ENCODE results near the gene ZDHHC5.
A peak's percentile ranks its signal among the peaks of the same experiment; 100 is the strongest.
"Not testable (repeated sequence)": the region's sequence is repeated elsewhere in the genome, so short reads cannot be mapped to it uniquely, and the experiment has no call there.

The ZDHHC5 gene

DNA sequence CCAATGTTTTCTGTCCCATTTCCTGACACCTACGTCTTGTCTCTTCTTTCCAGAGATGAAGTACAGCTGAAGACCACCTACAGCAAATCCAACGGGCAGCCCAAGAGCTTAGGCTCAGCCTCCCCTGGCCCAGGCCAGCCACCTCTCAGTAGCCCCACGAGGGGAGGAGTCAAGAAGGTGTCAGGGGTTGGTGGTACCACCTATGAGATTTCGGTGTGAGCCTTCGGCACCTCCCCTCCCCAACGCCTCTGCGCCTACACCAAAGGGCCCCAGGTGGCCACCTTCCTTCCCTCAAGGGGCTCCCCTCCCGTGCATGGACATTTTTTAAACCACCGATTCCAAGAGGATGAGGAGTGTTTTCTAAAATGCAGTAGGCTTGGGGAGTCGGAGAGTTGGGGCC, 31.9 kb downstream of the ZDHHC5 start:
- H3K4me3 ChIP-seq (ENCODE audit: low read depth, low read length) = no peak overlapping the region
- TF ChIP-seq CTCF (IDR thresholded peaks at IDR 0.05; ENCODE audit: low read depth, low read length) = no peak

DNA sequence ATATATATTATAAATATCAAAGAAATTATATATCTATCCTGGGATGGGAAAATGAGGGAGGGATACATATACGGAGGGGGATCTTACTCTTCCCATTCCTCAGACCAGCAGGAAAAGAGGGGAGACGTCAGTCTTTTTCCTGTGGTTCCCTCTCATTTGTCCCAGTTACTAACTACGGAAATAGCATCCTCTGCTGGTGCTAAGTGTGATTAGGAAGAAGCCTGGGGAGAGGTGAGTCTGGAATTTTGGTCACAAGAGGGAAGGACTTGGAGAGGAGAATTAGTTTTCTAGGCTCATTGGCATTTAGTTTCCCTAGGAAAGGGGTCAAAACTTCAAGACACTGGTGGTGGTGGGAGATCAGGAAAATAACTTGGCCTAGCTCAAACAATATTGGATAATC, 32.5 kb downstream of the ZDHHC5 start:
- no peak overlapping the region for H3K4me3 ChIP-seq (ENCODE audit: low read depth, low read length)
- no peak for TF ChIP-seq CTCF (IDR thresholded peaks at IDR 0.05; ENCODE audit: low read depth, low read length)

GRCh38 chr11:57703341-57703740, 35.4 kb downstream of the ZDHHC5 start:
- H3K4me3 ChIP-seq (ENCODE audit: low read depth, low read length) = no peak overlapping the region
- no peak for TF ChIP-seq CTCF (IDR thresholded peaks at IDR 0.05; ENCODE audit: low read depth, low read length)

DNA sequence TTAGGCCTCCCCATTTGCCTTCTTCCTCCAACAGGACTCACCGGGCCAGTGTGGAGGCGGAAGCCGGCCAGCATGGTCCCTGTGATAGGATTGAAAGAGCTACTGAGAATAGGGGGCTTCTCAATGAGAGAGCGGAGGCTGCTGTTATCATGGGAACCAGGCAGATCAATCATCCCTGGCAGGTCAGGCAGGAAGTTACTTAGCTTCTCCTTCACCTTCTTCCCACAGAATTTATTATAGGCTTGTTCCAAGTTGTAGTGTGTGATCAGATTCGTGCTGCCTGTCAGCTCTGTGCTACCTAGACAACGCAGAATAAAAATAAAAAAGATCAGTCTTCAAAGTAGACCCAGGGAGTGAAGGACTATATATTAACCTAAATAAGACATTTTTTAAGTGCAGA, 37.0 kb downstream of the ZDHHC5 start:
- no peak for TF ChIP-seq CTCF (IDR thresholded peaks at IDR 0.05; ENCODE audit: low read depth, low read length)

DNA sequence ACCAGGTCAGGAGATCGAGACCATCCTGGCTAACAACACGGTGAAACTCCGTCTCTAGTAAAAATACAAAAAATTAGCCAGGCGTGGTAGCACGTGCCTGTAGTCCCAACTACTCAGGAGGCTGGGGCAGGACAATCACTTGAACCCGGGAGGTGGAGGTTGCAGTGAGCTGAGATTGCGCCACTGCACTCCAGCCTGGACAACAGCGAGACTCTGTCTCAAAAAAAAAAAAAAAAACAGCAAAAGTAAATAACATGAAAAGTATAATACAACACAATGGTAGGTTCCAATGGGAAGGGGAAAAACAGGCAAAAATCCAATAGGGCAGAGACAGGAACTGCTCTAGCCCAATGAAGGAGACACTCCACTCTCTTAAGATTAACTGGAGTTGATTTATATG, 37.5 kb downstream of the ZDHHC5 start:
- not testable (repeated sequence) for H3K4me3 ChIP-seq (ENCODE audit: low read depth, low read length)

More for the DNA sequence above, 37.0 kb downstream of the ZDHHC5 start:
- no peak overlapping the region for H3K4me3 ChIP-seq (ENCODE audit: low read depth, low read length)

DNA sequence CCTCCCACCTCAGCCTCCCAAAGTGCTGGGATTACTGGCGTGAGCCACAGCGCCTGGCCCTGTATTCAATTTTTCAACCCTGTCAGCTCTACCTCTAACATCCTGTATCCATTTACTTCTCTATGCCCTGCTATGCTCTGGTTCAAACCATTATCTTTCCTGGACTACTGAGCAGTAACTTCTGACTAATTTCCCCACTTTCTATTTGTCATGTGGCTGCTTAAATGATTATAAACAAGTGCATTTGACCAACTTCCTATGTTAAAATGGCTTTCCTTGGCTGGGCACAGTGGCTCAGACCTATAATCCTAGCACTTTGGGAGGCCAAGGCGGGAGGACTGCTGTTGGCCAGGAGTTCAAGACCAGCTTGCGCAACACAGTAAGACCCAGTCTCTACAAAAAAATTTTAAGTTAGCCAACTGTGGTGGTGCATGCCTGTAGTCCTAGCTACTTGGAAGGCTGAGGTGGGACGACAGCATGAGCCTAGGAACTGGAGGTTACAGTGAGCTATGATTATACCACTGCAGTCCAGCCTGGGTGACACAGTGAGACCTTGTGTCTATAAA, 42.0 kb downstream of the ZDHHC5 start:
- no peak for TF ChIP-seq CTCF (IDR thresholded peaks at IDR 0.05; ENCODE audit: low read depth, low read length)

DNA sequence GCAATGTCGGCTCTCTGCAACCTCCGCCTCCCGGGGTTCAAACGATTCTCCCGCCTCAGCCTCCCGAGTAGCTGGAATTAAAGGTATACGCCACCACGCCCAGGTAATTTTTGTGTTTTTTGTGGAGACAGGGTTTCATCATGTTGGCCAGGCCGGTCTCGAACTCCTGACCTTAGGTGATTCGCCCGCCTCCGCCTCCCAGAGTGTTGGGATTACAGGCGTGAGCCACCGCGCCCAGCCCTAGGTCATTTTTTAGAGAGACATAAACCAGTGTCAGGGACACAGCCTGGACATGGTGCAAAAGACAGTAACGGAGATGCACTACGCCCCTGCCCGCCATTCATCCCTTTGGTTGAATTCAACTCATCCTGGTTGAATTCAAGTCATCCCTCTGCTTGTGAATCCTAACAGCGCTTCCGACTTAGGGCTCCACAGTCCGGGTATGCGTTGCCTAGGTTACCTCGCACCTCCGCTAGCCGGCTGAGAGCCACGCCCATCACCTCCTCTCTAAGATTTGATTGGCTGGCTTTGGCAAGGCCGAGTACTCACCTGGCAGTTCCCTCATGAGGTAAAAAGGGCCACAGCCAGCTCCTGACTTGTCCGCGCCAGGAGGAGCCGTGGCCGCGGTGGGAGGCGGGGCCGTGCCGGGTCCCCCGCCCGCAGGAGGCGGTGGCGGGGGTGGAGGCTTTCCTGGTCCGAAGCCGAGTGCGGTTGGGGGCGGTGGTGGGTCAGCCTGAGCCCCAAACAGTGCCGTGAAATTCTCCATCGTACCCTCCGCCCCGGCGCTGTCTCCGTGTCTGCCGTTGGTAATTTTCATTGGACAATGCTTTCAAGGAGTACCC, 43.7 kb downstream of the ZDHHC5 start, which contains the start of gene MED19:
TSS of gene MED19 (minus strand) at position 802 of the 842 bp plus-strand sequence. CDS start at position 766, 36 bp downstream.
- TF ChIP-seq CTCF (IDR thresholded peaks at IDR 0.05; ENCODE audit: low read depth, low read length) = no peak
- H3K4me3 ChIP-seq (ENCODE audit: low read depth, low read length) = peak within 1 kb of the TSS; percentile 100

More for the DNA sequence above, 42.0 kb downstream of the ZDHHC5 start:
- no peak overlapping the region for H3K4me3 ChIP-seq (ENCODE audit: low read depth, low read length)

All from WI38 (cell line).